ENCODE results near the gene MS4A12.
"Not testable (repeated sequence)": the region's sequence is repeated elsewhere in the genome, so short reads cannot be mapped to it uniquely, and the experiment has no call there.

The MS4A12 gene

GRCh38 chr11:60504219-60504905 lies 11.8 kb downstream of the MS4A12 start:
- no peak for TF ChIP-seq CTCF (IDR thresholded peaks at IDR 0.05; ENCODE audit: low read depth, low read length, missing control alignments)
- no peak overlapping the region for H3K4me3 ChIP-seq (ENCODE audit: low read depth, low read length)
- in situ Hi-C loops (cut with HindIII; ENCODE audit: low pct_ligation_motif_present, low sequenced_read_pairs) = no loop called here
- no peak overlapping the region for H3K27ac ChIP-seq
- H3K36me3 ChIP-seq (replicated peaks) = no peaks in the 10 kb centered on the region
- no peak for DNase-seq
- no peaks in the 10 kb centered on the region for H3K27me3 ChIP-seq (replicated peaks)

- H3K27me3 ChIP-seq (replicated peaks); DNase-seq; in situ Hi-C loops (cut with HindIII; ENCODE audit: low pct_ligation_motif_present, low sequenced_read_pairs); H3K4me3 ChIP-seq (ENCODE audit: low read depth, low read length); H3K27ac ChIP-seq; H3K36me3 ChIP-seq (replicated peaks): not testable (repeated sequence)
Observed at GRCh38 chr11:60509609-60510008, 17.0 kb downstream of the MS4A12 start.

GRCh38 chr11:60510209-60510608 lies 17.6 kb downstream of the MS4A12 start:
- in situ Hi-C loops (cut with HindIII; ENCODE audit: low pct_ligation_motif_present, low sequenced_read_pairs); DNase-seq; H3K36me3 ChIP-seq (replicated peaks); H3K4me3 ChIP-seq (ENCODE audit: low read depth, low read length); H3K27me3 ChIP-seq (replicated peaks); H3K27ac ChIP-seq: not testable (repeated sequence)

- Histone ChIP-seq H3K27ac (no peak overlapping the region), H3K36me3 (replicated peaks) (no peaks in the 10 kb centered on the region), H3K27me3 (replicated peaks) (no peaks in the 10 kb centered on the region), H3K4me3 (ENCODE audit: low read depth, low read length) (no peak overlapping the region)
- in situ Hi-C loops (cut with HindIII; ENCODE audit: low pct_ligation_motif_present, low sequenced_read_pairs) = no loop called here
- no peak for DNase-seq
- TF ChIP-seq CTCF (IDR thresholded peaks at IDR 0.05; ENCODE audit: low read depth, low read length, missing control alignments) = no peak
Observed at GRCh38 chr11:60511393-60511792, 18.8 kb downstream of the MS4A12 start.

- in situ Hi-C loops (cut with HindIII; ENCODE audit: low pct_ligation_motif_present, low sequenced_read_pairs) = no loop called here
- Histone ChIP-seq H3K4me3 (ENCODE audit: low read depth, low read length) (no peak overlapping the region), H3K36me3 (replicated peaks) (no peaks in the 10 kb centered on the region), H3K27me3 (replicated peaks) (no peaks in the 10 kb centered on the region), H3K27ac (no peak overlapping the region)
- no peak for DNase-seq
- TF ChIP-seq CTCF (IDR thresholded peaks at IDR 0.05; ENCODE audit: low read depth, low read length, missing control alignments) = no peak
Observed at GRCh38 chr11:60512651-60513225, 20.2 kb downstream of the MS4A12 start.

DNA sequence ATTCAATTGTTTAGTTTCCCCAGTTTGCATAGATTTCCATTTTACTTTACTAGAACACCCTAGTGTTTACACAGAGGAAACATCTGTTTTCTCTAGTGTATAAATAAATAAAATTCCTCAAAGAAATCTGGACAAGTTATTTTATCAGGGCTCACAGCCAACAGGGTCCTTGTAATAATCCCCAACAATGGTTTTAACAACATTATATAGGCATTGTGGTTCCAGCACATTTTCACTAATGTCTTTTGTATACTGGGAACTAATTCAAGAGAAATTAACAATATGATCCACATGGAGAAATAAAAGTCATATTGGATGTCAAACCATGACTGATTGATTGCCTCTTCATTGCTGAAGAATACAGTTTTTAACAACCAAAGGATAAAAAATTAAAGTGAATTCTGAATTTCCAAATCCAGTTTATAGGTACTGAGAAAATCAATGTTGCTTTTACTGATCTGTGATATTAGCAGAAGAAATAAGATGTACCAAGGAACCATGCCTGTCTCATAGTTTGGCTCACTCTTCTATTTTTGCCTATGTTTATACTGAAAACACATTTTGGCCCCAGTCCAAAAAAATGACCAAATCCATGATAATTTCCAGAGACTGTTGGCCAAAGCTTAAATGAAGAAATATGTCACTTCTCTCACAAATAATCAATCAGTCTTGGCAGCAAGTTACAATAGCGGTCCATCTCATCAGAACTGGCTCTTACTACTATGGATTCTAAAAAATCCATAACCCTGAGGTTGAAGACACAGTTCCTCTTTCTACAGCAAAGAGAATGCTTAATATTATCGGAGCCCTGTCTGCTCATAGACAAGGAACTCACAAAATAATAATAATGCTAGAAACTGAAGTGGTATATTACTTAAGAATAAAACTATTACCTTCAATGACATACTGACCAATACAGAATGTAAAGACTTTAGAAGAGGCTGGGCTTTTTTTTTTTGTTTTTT lies 21.2 kb downstream of the MS4A12 start:
- H3K36me3 ChIP-seq (replicated peaks) = no peaks in the 10 kb centered on the region
- in situ Hi-C loops (cut with HindIII; ENCODE audit: low pct_ligation_motif_present, low sequenced_read_pairs) = no loop called here

More for the DNA sequence above, 21.2 kb downstream of the MS4A12 start:
- no peak overlapping the region for H3K27ac ChIP-seq
- H3K4me3 ChIP-seq (ENCODE audit: low read depth, low read length) = no peak overlapping the region
- no peak for TF ChIP-seq CTCF (IDR thresholded peaks at IDR 0.05; ENCODE audit: low read depth, low read length, missing control alignments)
- H3K27me3 ChIP-seq (replicated peaks) = no peaks in the 10 kb centered on the region
- DNase-seq = no peak
